Testis (tissue), 2 donors: Measurements from ENCODE around the gene SS18.

Experiments
- POLR2A ChIP-seq: fragments of 450-650 bp; IDR thresholded peaks from one replicate; pipeline ENCODE4 v1.6.1; 2017; ENCODE audit warnings: antibody characterized with exemption, mild to moderate bottlenecking, moderate library complexity
- TF ChIP-seq, protein P1 (sequence below), 3 experiments: fragments of 450-650 bp in 2 of 3; fragments of 200-600 bp in 1 of 3; sonication (generic) in 1 of 3; IDR thresholded peaks; one replicate each; pipeline ENCODE4 v1.5.1; 2016 to 2019; ENCODE audit warnings: antibody characterized with exemption in 3 of 3, mild to moderate bottlenecking in 2 of 3, moderate library complexity in 1 of 3

DNA sequence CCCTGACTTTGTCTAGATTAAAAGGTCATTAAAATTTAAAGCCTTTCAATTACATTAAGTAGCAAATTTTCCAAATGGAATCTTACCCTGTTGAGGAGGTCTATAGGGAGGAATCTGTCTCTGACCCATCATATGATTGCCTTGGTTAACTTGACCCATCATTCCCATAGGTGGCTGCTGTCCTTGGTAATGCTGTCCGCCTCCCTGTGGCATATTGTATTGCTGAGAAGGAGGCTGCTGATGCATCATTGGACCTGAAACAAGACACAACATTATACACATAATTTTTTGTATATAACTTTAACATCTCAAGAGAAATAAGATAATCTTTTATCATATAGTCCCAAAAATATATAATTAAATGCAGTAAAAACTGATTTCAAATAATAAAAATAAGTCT is 51.2 kb downstream of the SS18 start:
- no peak for TF ChIP-seq POLR2A
- TF ChIP-seq, protein P1, sequence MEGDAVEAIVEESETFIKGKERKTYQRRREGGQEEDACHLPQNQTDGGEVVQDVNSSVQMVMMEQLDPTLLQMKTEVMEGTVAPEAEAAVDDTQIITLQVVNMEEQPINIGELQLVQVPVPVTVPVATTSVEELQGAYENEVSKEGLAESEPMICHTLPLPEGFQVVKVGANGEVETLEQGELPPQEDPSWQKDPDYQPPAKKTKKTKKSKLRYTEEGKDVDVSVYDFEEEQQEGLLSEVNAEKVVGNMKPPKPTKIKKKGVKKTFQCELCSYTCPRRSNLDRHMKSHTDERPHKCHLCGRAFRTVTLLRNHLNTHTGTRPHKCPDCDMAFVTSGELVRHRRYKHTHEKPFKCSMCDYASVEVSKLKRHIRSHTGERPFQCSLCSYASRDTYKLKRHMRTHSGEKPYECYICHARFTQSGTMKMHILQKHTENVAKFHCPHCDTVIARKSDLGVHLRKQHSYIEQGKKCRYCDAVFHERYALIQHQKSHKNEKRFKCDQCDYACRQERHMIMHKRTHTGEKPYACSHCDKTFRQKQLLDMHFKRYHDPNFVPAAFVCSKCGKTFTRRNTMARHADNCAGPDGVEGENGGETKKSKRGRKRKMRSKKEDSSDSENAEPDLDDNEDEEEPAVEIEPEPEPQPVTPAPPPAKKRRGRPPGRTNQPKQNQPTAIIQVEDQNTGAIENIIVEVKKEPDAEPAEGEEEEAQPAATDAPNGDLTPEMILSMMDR (IDR thresholded peaks at IDR 0.05), result no peak
